ENCODE results near the gene MB21D2.

MB21D2 gene

GRCh38 chr3:192920411-192920810 lies 2.8 kb upstream of the MB21D2 start:
- DNase-seq, result no peak

- DNase-seq, result no peak
Observed at GRCh38 chr3:192919901-192920300, 2.2 kb upstream of the MB21D2 start.

- DNase-seq, result no peak
Observed at GRCh38 chr3:192918275-192918588, 576 bp upstream of the MB21D2 start.

- no peak for DNase-seq
Observed at GRCh38 chr3:192917028-192917403, 640 bp downstream of the MB21D2 start.

- no peak for DNase-seq
Observed at GRCh38 chr3:192916371-192917027, 1.2 kb downstream of the MB21D2 start.

- no peak for DNase-seq
Observed at GRCh38 chr3:192915722-192916121, 1.9 kb downstream of the MB21D2 start.

GRCh38 chr3:192915304-192915703 lies 2.4 kb downstream of the MB21D2 start:
- no peak for DNase-seq

- DNase-seq, result no peak
Observed at GRCh38 chr3:192914848-192915247, 2.8 kb downstream of the MB21D2 start.

- DNase-seq, result no peak
Observed at GRCh38 chr3:192913540-192913939, 4.1 kb downstream of the MB21D2 start.

- no peak for DNase-seq
Observed at GRCh38 chr3:192911293-192911692, 6.4 kb downstream of the MB21D2 start.

GRCh38 chr3:192907784-192908183 lies 9.9 kb downstream of the MB21D2 start:
- DNase-seq, result no peak

- no peak for DNase-seq
Observed at GRCh38 chr3:192906940-192907339, 10.7 kb downstream of the MB21D2 start.

- no peak for DNase-seq
Observed at GRCh38 chr3:192905980-192906678, 11.5 kb downstream of the MB21D2 start.

GRCh38 chr3:192904632-192905289 lies 12.9 kb downstream of the MB21D2 start:
- no peak for DNase-seq

GRCh38 chr3:192902549-192902948 lies 15.1 kb downstream of the MB21D2 start:
- DNase-seq, result no peak

GRCh38 chr3:192901435-192901834 lies 16.2 kb downstream of the MB21D2 start:
- DNase-seq, result no peak

- DNase-seq, result no peak
Observed at GRCh38 chr3:192899540-192899982, 18.1 kb downstream of the MB21D2 start.

GRCh38 chr3:192897005-192897404 lies 20.7 kb downstream of the MB21D2 start:
- no peak for DNase-seq

- DNase-seq, result no peak
Observed at GRCh38 chr3:192896208-192896607, 21.4 kb downstream of the MB21D2 start.

GRCh38 chr3:192894676-192895075 lies 23.0 kb downstream of the MB21D2 start:
- no peak for DNase-seq

GRCh38 chr3:192892981-192893700 lies 24.5 kb downstream of the MB21D2 start:
- DNase-seq, result no peak

- no peak for DNase-seq
Observed at GRCh38 chr3:192890347-192891335, 27.0 kb downstream of the MB21D2 start.

All from SHP77 treated with DMSO at 0.1 percent for 48 hours (cell line).